ENCODE measurements around the gene SMOC1.

SMOC1 gene

DNA sequence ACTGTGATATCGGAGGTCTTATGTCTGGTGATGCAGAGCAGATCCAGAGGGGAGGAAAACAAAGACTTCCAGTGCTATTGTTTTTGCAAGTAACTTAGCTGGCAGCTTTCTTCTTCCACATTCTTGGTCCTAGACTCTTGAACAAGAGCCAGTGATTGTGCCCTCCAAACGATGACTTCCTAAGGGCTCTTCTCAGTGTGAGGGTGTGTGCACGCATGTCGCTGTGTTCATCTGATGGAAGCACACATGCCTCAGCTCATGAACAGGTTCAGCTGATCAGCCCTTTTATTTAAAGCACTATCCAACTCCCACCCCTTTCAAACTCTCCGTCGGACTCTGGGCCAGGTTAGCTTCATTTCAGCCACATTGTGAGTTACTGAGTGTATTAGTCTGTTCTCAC is 59.5 kb downstream of the SMOC1 start:
- DNase-seq (ENCODE audit: insufficient read length, low spot score) (no peak), FAIRE-seq (no peak)
- TF ChIP-seq, protein P1, sequence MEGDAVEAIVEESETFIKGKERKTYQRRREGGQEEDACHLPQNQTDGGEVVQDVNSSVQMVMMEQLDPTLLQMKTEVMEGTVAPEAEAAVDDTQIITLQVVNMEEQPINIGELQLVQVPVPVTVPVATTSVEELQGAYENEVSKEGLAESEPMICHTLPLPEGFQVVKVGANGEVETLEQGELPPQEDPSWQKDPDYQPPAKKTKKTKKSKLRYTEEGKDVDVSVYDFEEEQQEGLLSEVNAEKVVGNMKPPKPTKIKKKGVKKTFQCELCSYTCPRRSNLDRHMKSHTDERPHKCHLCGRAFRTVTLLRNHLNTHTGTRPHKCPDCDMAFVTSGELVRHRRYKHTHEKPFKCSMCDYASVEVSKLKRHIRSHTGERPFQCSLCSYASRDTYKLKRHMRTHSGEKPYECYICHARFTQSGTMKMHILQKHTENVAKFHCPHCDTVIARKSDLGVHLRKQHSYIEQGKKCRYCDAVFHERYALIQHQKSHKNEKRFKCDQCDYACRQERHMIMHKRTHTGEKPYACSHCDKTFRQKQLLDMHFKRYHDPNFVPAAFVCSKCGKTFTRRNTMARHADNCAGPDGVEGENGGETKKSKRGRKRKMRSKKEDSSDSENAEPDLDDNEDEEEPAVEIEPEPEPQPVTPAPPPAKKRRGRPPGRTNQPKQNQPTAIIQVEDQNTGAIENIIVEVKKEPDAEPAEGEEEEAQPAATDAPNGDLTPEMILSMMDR (IDR thresholded peaks at IDR 0.05; ENCODE audit: insufficient read depth, missing control alignments), result no peak

DNA sequence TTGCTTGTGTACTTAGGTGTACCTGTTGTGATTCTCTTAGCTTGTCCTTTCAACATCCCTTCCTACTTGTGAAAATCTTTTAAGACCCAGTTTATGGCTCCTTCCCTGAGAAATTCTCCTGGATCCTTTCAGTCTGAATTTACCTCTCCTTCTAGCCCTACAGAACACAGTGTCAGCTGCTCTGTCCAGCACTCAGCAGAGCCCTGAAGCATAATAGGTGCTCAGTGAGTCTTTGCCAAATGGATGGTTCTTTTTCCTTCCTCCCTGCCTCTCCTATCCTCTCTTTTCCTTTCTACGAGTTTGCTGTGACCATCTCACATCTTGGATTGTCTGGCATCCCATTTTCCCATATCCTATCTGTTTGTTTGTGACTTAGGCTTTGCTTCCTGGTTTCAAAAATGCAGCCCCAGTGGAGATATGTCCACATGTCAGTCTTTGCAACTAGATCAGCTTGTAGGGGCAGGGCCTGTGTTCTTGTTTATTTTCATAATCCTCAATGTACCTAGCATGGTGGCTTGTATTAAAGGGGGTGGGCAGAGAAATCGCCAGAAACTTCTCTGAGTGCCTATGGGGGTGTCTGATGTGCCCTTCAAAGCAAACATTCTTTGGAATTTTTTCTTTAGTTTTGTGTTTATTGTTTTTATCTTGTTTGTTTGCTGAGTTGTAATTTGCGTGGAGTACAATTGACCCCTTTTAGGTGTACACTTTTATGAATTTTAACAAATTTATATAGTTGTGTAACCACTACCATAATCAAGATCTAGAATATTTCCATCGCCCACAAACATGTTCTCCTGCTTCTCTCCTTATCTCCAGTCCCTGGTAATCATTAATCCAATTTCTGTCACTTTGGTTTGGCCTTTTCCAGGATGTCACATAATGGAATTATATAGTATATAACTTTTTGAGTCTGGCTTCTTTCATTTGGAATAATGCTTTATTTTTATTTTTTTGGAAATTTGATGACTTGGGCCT is 62.8 kb downstream of the SMOC1 start:
- TF ChIP-seq, protein P1 (IDR thresholded peaks at IDR 0.05; ENCODE audit: insufficient read depth, missing control alignments), result no peak
- FAIRE-seq, result no peak
- no peak for DNase-seq (ENCODE audit: insufficient read length, low spot score)

DNA sequence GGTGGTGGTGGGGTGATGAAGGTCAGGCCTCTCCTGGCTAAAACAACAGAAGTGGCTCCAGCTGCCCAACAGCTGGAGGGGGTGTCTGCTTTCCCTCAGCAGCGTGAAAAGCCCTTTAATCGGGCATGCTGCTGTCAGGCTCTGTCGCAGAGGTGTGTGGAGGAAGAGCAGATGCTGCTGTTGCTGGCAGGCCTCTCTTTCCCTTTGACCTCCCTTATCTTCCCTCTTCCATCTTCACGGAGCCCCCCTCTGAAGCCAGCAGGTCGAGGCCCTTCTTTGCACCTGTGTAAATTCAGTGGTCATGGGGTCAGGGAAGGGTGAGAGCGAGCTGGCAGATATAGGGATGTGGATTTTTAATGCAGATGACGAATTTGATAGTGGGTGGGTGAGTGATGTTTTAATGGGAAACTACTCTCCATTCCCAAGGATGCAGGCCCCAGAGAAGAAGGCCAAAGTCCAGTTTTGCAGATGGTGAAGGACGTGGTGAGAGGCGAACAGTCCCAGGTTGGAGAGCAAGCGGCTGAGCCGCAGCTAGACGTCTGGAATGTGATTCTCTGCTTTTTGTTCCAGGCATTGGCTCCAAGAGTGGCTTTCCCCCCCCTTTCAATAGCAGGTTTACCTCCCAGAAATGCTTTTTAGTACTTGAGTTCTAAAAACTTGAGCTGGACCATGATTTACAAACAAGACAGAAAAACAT is 64.0 kb downstream of the SMOC1 start:
- DNase-seq (ENCODE audit: insufficient read length, low spot score), result no peak
- TF ChIP-seq, protein P1 (IDR thresholded peaks at IDR 0.05; ENCODE audit: insufficient read depth, missing control alignments), result no peak
- FAIRE-seq, result no peak

DNA sequence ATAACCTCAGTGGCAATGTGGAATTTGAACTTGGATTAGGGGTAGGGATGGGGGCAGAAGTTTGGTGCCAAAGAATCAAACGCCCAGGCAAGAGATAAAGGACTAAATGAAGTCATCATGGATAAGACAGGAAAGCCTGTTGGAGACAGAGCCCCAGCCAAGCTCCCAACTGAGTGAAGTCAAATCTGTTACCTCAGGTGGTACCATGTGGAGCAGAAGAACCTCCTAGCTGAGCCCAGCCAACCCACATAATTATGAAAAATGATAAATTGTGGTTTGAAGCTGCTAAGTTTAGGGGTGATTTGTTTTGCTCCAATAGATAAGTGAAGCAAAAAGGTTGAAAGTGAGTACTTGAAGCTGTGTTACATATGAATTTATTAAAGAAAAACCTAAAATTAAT is 66.1 kb downstream of the SMOC1 start:
- no peak for DNase-seq (ENCODE audit: insufficient read length, low spot score)
- TF ChIP-seq, protein P1 (IDR thresholded peaks at IDR 0.05; ENCODE audit: insufficient read depth, missing control alignments), result no peak
- FAIRE-seq, result no peak

DNA sequence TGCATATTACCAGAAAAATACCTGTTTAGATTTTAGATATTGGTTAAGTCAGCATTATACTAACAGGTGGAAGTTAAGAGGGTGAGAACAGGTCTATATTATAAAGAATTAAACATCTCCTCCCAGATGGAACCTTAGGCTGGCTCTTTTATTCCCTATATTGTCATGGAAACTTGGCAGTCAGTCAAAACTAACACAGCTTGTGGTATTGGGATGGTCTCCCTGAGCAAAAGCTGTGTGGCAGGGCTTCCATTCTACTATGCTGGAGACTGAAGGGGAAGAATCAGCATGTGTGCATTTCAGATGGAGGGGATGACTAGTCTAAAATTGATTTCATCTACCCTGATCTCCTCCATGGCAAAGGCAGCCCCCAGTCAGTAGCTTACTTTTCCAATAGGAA is 66.7 kb downstream of the SMOC1 start:
- TF ChIP-seq, protein P1 (IDR thresholded peaks at IDR 0.05; ENCODE audit: insufficient read depth, missing control alignments), result no peak
- DNase-seq (ENCODE audit: insufficient read length, low spot score), result no peak
- FAIRE-seq, result no peak

DNA sequence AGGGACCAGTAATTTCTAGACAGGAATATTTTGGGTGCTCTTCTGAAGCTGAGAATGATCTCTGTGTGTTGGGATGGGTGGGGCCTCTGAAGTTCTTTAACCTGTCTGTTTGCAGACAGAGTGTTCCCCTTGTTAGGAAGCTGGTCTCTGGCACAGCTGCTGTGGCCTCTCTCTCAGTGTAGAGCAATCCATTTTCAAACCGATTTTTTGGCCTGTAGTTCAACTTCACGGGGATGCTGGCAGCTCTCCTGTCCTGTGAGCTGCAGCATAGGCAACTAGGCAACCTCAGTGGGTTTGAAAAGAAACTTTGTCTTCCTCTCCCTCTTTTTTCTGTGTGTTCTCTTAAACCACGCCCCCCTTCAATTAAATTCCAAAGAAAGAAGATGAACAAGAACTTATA is 69.1 kb downstream of the SMOC1 start:
- TF ChIP-seq, protein P1 (IDR thresholded peaks at IDR 0.05; ENCODE audit: insufficient read depth, missing control alignments), result no peak
- no peak for FAIRE-seq
- no peak for DNase-seq (ENCODE audit: insufficient read length, low spot score)

All from D721Med (cell line).